GM23338 (cell line): Measurements from ENCODE around the gene SH3PXD2B.

Experiments used
- CTCF ChIP-seq, 2 experiments: fragments of 200-600 bp in 1 of 2; sonication (generic) in 1 of 2; conservative IDR thresholded peaks; 2 replicates each; pipeline versions ENCODE4 v1.5.1 to v1.6.1; 2016 to 2017; ENCODE audit warnings: antibody characterized with exemption in 2 of 2, low read depth in 2 of 2, mild to moderate bottlenecking in 2 of 2, moderate library complexity in 1 of 2
- EZH2 ChIP-seq: fragments of 200-600 bp; sonication (generic); IDR thresholded peaks from one replicate; pipeline ENCODE4 v1.8.0; 2017; ENCODE audit warnings: antibody characterized with exemption, mild to moderate bottlenecking, low read depth; ENCODE audit not compliant: unreplicated experiment
- EZH2phosphoT487 ChIP-seq: fragments of 200-600 bp; sonication (generic); IDR thresholded peaks from one replicate; pipeline ENCODE4 v1.8.1; 2018; ENCODE audit warnings: antibody characterized with exemption; ENCODE audit not compliant: unreplicated experiment
- STAT1 ChIP-seq: IDR thresholded peaks from one replicate; pipeline ENCODE4 v1.6.1; 2016; ENCODE audit warnings: antibody characterized with exemption; ENCODE audit not compliant: unreplicated experiment

GRCh38 chr5:172484664-172485063 lies 30.3 kb upstream of the SH3PXD2B start:
- TF ChIP-seq CTCF (conservative IDR thresholded peaks at IDR 0.05; ENCODE audit: low read depth in 2 of 2) (no peak), STAT1 (no peak), EZH2 (no peak), EZH2phosphoT487 (no peak)
